ENCODE data around the gene NTPCR. TPM values are rescaled to one million over a fixed set of nuclear protein-coding genes. Genes with fewer than 3 reads are reported as not detected.

Gene NTPCR
- total and polyA plus RNA-seq, 4 donors = 30.8 to 51.6 (median 39.4) TPM

GRCh38 chr1:232980355-232980978, 30.1 kb downstream of the NTPCR start:
- H3K36me3 ChIP-seq (ENCODE audit: control insufficient read depth in 4 of 4, insufficient read depth in 4 of 4, low read length in 4 of 4) = peaks cover 0 to 10% (median 5%) of the 10 kb centered on the region in 4 donors
- ATAC-seq (ENCODE audit: insufficient read depth, low FRiP score) (no peak), DNase-seq (no peak)
- no peak for TF ChIP-seq CTCF (IDR thresholded peaks at IDR 0.05; ENCODE audit: control extremely low read depth, extremely low read depth)
- 81 to 91% methylated on average over 13 of the region's 13 CpGs for WGBS, 2 donors
- H3K9me3 ChIP-seq (ENCODE audit: control insufficient read depth in 4 of 4, insufficient read depth in 3 of 4, low read length in 3 of 4) = no peaks in the 10 kb centered on the region
- H3K9ac ChIP-seq (ENCODE audit: insufficient read depth in 1 of 2, low read length in 2 of 2) = no peak overlapping the region
- H3K4me1 ChIP-seq (ENCODE audit: control insufficient read depth in 5 of 5, insufficient read depth in 5 of 5, low read length in 5 of 5) = peaks cover 0 to 26% (median 4%) of the 10 kb centered on the region in 5 donors
- H3K27ac ChIP-seq (ENCODE audit: low read depth in 1 of 2, low read length in 1 of 2) = no peak overlapping the region
- no peaks in the 10 kb centered on the region for H3K27me3 ChIP-seq (ENCODE audit: control insufficient read depth in 3 of 3, insufficient read depth in 3 of 3, low read length in 2 of 3)
- no peak overlapping the region for H3K4me3 ChIP-seq

- Histone ChIP-seq H3K9ac (ENCODE audit: insufficient read depth in 1 of 2, low read length in 2 of 2) (no peak overlapping the region), H3K27me3 (ENCODE audit: control insufficient read depth in 3 of 3, insufficient read depth in 3 of 3, low read length in 2 of 3) (no peaks in the 10 kb centered on the region), H3K4me1 (ENCODE audit: control insufficient read depth in 5 of 5, insufficient read depth in 5 of 5, low read length in 5 of 5) (peaks cover 0 to 26% (median 4%) of the 10 kb centered on the region in 5 donors), H3K4me3 (no peak overlapping the region), H3K36me3 (ENCODE audit: control insufficient read depth in 4 of 4, insufficient read depth in 4 of 4, low read length in 4 of 4) (peaks cover 0 to 12% (median 5%) of the 10 kb centered on the region in 4 donors), H3K27ac (ENCODE audit: low read depth in 1 of 2, low read length in 1 of 2) (no peak overlapping the region), H3K9me3 (ENCODE audit: control insufficient read depth in 4 of 4, insufficient read depth in 3 of 4, low read length in 3 of 4) (no peaks in the 10 kb centered on the region)
- 88 to 90% methylated on average over 9 of the region's 9 CpGs for WGBS, 2 donors
- DNase-seq = no peak
- ATAC-seq (ENCODE audit: insufficient read depth, low FRiP score) = no peak
- no peak for TF ChIP-seq CTCF (IDR thresholded peaks at IDR 0.05; ENCODE audit: control extremely low read depth, extremely low read depth)
Observed at GRCh38 chr1:232980986-232981560, 30.7 kb downstream of the NTPCR start.

GRCh38 chr1:232982238-232982944, 32.0 kb downstream of the NTPCR start:
- WGBS, 2 donors = 81 to 96% methylated on average over 13 of the region's 13 CpGs
- DNase-seq = no peak

More at GRCh38 chr1:232982238-232982944, 32.0 kb downstream of the NTPCR start:
- Histone ChIP-seq H3K36me3 (ENCODE audit: control insufficient read depth in 4 of 4, insufficient read depth in 4 of 4, low read length in 4 of 4) (peaks cover 0 to 5% (median 1%) of the 10 kb centered on the region in 4 donors), H3K4me3 (no peak overlapping the region), H3K4me1 (ENCODE audit: control insufficient read depth in 5 of 5, insufficient read depth in 5 of 5, low read length in 5 of 5) (peaks cover 0 to 26% (median 4%) of the 10 kb centered on the region in 5 donors), H3K9me3 (ENCODE audit: control insufficient read depth in 4 of 4, insufficient read depth in 3 of 4, low read length in 3 of 4) (no peaks in the 10 kb centered on the region), H3K27ac (ENCODE audit: low read depth in 1 of 2, low read length in 1 of 2) (no peak overlapping the region), H3K27me3 (ENCODE audit: control insufficient read depth in 3 of 3, insufficient read depth in 3 of 3, low read length in 2 of 3) (no peaks in the 10 kb centered on the region), H3K9ac (ENCODE audit: insufficient read depth in 1 of 2, low read length in 2 of 2) (no peak overlapping the region)
- ATAC-seq (ENCODE audit: insufficient read depth, low FRiP score) = no peak
- no peak for TF ChIP-seq CTCF (IDR thresholded peaks at IDR 0.05; ENCODE audit: control extremely low read depth, extremely low read depth)

All from lung (tissue), 12 donors.